Measurements from ENCODE around the gene CHD1L.

The CHD1L gene

DNA sequence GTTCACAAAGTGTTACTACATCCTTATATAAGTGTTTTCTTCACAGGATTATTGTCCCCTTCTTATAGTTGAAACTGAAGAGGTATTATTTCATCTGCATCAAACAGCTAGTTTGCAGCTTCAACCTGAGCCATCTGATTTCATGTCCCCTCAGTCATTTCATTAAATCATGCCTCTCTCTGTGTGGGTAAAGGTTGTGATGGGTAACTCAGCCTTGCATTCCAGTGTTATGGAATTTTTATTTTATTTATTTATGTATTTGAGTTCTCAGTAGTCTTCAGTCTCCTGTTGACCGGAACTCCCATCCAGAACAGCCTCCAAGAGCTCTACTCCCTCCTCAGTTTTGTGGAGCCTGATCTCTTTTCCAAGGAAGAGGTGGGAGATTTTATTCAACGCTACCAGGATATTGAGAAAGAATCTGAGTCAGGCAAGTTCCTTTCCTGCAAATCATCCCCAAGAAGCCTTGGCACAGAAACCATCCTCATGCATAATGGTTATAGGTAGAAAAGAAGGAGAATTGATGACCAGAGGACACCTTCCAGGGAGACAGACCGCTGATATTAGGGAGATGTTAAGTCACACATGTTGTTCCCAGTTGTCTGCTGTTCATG is 21.8 kb downstream of the CHD1L start:
- no peak overlapping the region for H3K4me3 ChIP-seq (ENCODE audit: low read depth, low read length)
- no peak for DNase-seq (ENCODE audit: low read depth)
- no peak for TF ChIP-seq POLR2A (IDR thresholded peaks at IDR 0.05; ENCODE audit: extremely low read depth, insufficient read length)
- TF ChIP-seq, protein P1, sequence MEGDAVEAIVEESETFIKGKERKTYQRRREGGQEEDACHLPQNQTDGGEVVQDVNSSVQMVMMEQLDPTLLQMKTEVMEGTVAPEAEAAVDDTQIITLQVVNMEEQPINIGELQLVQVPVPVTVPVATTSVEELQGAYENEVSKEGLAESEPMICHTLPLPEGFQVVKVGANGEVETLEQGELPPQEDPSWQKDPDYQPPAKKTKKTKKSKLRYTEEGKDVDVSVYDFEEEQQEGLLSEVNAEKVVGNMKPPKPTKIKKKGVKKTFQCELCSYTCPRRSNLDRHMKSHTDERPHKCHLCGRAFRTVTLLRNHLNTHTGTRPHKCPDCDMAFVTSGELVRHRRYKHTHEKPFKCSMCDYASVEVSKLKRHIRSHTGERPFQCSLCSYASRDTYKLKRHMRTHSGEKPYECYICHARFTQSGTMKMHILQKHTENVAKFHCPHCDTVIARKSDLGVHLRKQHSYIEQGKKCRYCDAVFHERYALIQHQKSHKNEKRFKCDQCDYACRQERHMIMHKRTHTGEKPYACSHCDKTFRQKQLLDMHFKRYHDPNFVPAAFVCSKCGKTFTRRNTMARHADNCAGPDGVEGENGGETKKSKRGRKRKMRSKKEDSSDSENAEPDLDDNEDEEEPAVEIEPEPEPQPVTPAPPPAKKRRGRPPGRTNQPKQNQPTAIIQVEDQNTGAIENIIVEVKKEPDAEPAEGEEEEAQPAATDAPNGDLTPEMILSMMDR (IDR thresholded peaks at IDR 0.05; ENCODE audit: low read depth, low read length), result no peak
- TF ChIP-seq, protein P2, sequence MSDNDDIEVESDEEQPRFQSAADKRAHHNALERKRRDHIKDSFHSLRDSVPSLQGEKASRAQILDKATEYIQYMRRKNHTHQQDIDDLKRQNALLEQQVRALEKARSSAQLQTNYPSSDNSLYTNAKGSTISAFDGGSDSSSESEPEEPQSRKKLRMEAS (IDR thresholded peaks at IDR 0.05; ENCODE audit: low read depth, low read length), result no peak
- no peak for TF ChIP-seq MYC (IDR thresholded peaks at IDR 0.05; ENCODE audit: low read depth, low read length)

DNA sequence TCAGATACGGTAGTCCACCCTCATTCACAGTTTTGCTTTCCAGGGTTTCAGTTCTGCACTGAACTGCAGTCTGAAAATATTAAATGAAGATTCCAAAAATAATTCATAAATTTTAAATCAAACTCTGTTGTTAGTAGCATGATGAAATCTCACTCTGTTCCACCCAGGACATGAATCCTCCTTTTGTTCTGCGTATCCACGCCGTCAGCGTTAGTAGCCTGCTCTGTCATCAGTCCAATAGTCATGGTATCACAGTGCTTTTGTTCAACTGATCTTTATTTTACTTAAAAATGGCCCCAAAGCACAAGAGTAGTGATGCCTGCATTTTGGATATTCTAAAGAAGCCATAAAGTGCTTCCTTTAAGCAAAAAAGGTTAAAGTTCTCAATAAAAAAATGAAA is 23.9 kb downstream of the CHD1L start:
- TF ChIP-seq, protein P1 (IDR thresholded peaks at IDR 0.05; ENCODE audit: low read depth, low read length), result no peak
- TF ChIP-seq MYC (IDR thresholded peaks at IDR 0.05; ENCODE audit: low read depth, low read length) (no peak), POLR2A (IDR thresholded peaks at IDR 0.05; ENCODE audit: extremely low read depth, insufficient read length) (no peak)
- TF ChIP-seq, protein P2 (IDR thresholded peaks at IDR 0.05; ENCODE audit: low read depth, low read length), result no peak
- no peak for DNase-seq (ENCODE audit: low read depth)
- H3K4me3 ChIP-seq (ENCODE audit: low read depth, low read length), result no peak overlapping the region

DNA sequence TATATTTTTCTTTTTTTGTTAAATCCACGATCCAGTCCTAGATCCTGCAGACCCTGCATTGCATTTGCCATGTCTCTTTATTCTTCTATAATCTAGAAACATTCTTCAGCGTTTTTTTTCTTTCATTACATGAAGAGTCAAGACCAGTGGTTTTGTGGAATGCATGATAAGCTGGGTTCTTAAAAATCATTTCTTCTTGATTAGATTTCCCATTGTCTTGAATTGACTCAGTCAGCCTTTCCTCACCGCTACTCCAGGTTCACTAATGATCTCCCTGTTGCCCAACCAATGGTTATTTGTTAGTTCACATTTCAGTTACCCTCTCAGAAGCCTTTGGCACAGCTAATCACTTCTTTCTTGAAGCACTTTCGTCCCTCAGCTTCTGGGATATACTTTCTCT is 25.2 kb downstream of the CHD1L start:
- H3K4me3 ChIP-seq (ENCODE audit: low read depth, low read length), result no peak overlapping the region
- TF ChIP-seq, protein P2 (IDR thresholded peaks at IDR 0.05; ENCODE audit: low read depth, low read length), result no peak
- TF ChIP-seq, protein P1 (IDR thresholded peaks at IDR 0.05; ENCODE audit: low read depth, low read length), result no peak
- TF ChIP-seq POLR2A (IDR thresholded peaks at IDR 0.05; ENCODE audit: extremely low read depth, insufficient read length) (no peak), MYC (IDR thresholded peaks at IDR 0.05; ENCODE audit: low read depth, low read length) (no peak)
- no peak for DNase-seq (ENCODE audit: low read depth)

DNA sequence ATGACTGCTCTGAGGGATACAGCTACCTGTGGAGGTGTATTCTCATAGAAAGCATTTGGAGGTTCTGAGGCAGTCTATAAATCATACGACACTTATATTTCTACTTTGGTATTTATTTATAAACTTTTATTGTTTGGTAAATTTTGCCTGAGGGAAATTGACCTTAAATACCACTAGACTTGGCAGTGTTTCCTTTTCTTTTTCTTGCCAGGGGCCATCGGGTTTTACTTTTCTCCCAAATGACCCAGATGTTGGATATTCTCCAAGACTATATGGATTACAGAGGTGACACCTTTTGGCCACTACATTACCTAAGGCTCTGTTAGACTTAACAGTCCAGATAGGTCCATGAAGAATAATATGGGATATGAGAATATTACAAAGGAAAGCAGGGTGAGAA is 28.2 kb downstream of the CHD1L start:
- TF ChIP-seq, protein P1 (IDR thresholded peaks at IDR 0.05; ENCODE audit: low read depth, low read length), result no peak
- TF ChIP-seq POLR2A (IDR thresholded peaks at IDR 0.05; ENCODE audit: extremely low read depth, insufficient read length) (no peak), MYC (IDR thresholded peaks at IDR 0.05; ENCODE audit: low read depth, low read length) (no peak)
- TF ChIP-seq, protein P2 (IDR thresholded peaks at IDR 0.05; ENCODE audit: low read depth, low read length), result no peak
- H3K4me3 ChIP-seq (ENCODE audit: low read depth, low read length), result no peak overlapping the region
- no peak for DNase-seq (ENCODE audit: low read depth)

DNA sequence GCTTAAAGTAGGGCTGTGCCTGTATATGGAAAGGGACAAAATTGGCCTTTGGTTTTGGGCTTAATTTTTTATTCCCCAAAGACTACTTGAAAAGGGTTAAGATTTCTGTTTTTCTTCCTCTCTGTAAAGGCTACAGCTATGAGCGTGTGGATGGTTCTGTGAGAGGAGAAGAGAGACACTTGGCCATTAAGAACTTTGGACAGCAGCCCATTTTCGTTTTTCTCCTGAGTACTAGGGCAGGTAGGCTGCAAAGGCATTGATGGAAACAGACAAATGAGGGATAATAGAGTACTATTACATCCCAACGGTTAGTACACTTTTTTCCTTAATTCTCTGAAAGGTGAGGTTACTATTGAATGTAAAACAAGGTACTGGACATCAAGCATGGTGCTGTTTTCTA is 29.6 kb downstream of the CHD1L start:
- no peak for DNase-seq (ENCODE audit: low read depth)
- no peak overlapping the region for H3K4me3 ChIP-seq (ENCODE audit: low read depth, low read length)
- TF ChIP-seq, protein P1 (IDR thresholded peaks at IDR 0.05; ENCODE audit: low read depth, low read length), result no peak
- TF ChIP-seq, protein P2 (IDR thresholded peaks at IDR 0.05; ENCODE audit: low read depth, low read length), result no peak
- TF ChIP-seq MYC (IDR thresholded peaks at IDR 0.05; ENCODE audit: low read depth, low read length), result no peak
- no peak for TF ChIP-seq POLR2A (IDR thresholded peaks at IDR 0.05; ENCODE audit: extremely low read depth, insufficient read length)

Data from NB4 (cell line).